ENCODE data around the gene TGFB1. TPM values are rescaled to one million over a fixed set of nuclear protein-coding genes. Genes with fewer than 3 reads are reported as not detected.

TGFB1 gene
- total RNA-seq, 1 experiment from 2014 or later: 10.4 TPM

GRCh38 chr19:41386442-41386841 lies 32.7 kb upstream of the TGFB1 start:
- Mint-ChIP-seq H3K36me3 (peaks cover 18% of the 10 kb centered on the region), H3K4me3 (no peak overlapping the region), H3K9me3 (no peaks in the 10 kb centered on the region), H3K27ac (no peak overlapping the region), H3K4me1 (no peaks in the 10 kb centered on the region), H3K27me3 (ENCODE audit: low read depth) (no peaks in the 10 kb centered on the region)
- TF ChIP-seq RELA (CRISPR knock-in tag; IDR thresholded peaks at IDR 0.05; ENCODE audit: borderline replicate concordance) (no peak), GABPB1 (CRISPR knock-in tag; IDR thresholded peaks at IDR 0.05) (no peak), FOXP4 (CRISPR knock-in tag; IDR thresholded peaks at IDR 0.05) (no peak), E2F1 (CRISPR knock-in tag; IDR thresholded peaks at IDR 0.05) (no peak), RORB (CRISPR knock-in tag; IDR thresholded peaks at IDR 0.05) (no peak), CBFB (CRISPR knock-in tag; IDR thresholded peaks at IDR 0.05; ENCODE audit: low read depth) (no peak), AR (CRISPR knock-in tag; IDR thresholded peaks at IDR 0.05) (no peak), USF1 (CRISPR knock-in tag; IDR thresholded peaks at IDR 0.05) (no peak), ZNF423 (CRISPR knock-in tag; IDR thresholded peaks at IDR 0.05) (no peak), FOXJ3 (CRISPR knock-in tag; IDR thresholded peaks at IDR 0.05; ENCODE audit: borderline replicate concordance) (no peak), ATF2 (CRISPR knock-in tag; IDR thresholded peaks at IDR 0.05; ENCODE audit: borderline replicate concordance, low read depth) (no peak)
- CTCF ChIA-PET: no interaction called here
- DNase-seq (ENCODE audit: low spot score): no peak
- POLR2A ChIA-PET: interaction anchor here (1.0 kb wide), 1 partner anchor 53 kb away, joined by 4 read pairs; the partner anchor contains the start of gene DMAC2
- ATAC-seq: no peak

- ChIA-PET POLR2A (no interaction called here), CTCF (interaction anchor here (1.0 to 1.2 kb wide), 3 partner anchors 19 to 179 kb away, joined by 3 to 4 read pairs (median 3); no protein-coding TSS in a partner anchor)
- H3K27ac Mint-ChIP-seq: 0 out of 2 replicates have a peak overlapping the region, but pooled peaks have one; percentile 41
- no peaks in the 10 kb centered on the region for H3K4me1 Mint-ChIP-seq
- H3K9me3 Mint-ChIP-seq: no peaks in the 10 kb centered on the region
- ATAC-seq (no peak), DNase-seq (ENCODE audit: low spot score) (no peak)
- peaks cover 3% of the 10 kb centered on the region; the same call in 1 of the 2 replicates for H3K36me3 Mint-ChIP-seq
- no peaks in the 10 kb centered on the region for H3K27me3 Mint-ChIP-seq (ENCODE audit: low read depth)
- H3K4me3 Mint-ChIP-seq: no peak overlapping the region
- TF ChIP-seq PRRX2 (CRISPR knock-in tag; IDR thresholded peaks at IDR 0.05) (no peak), FOXP1 (CRISPR knock-in tag; IDR thresholded peaks at IDR 0.05; ENCODE audit: borderline replicate concordance) (no peak), JAZF1 (CRISPR knock-in tag; IDR thresholded peaks at IDR 0.05) (no peak), ARID4B (CRISPR knock-in tag; IDR thresholded peaks at IDR 0.05; ENCODE audit: borderline replicate concordance) (no peak)
Observed at GRCh38 chr19:41384351-41384750, 30.6 kb upstream of the TGFB1 start.
